Uterus (tissue), 2 donors: ENCODE data around the gene SV2B.

Source experiments
- POLR2A ChIP-seq, 2 donors: fragments of 450-650 bp; IDR thresholded peaks; one replicate each; pipeline ENCODE4 v1.6.1; 2016; ENCODE audit warnings: antibody characterized with exemption in 2 of 2, mild to moderate bottlenecking in 1 of 2, moderate library complexity in 1 of 2
- TF ChIP-seq, protein P1 (sequence below), 4 experiments: fragments of 200-600 bp in 2 of 4; fragments of 450-650 bp in 2 of 4; sonication (generic) in 2 of 4; IDR thresholded peaks; one replicate each; pipeline ENCODE4 v1.5.1; 2016 to 2019; ENCODE audit warnings: antibody characterized with exemption in 4 of 4, mild to moderate bottlenecking in 2 of 4, moderate library complexity in 1 of 4

DNA sequence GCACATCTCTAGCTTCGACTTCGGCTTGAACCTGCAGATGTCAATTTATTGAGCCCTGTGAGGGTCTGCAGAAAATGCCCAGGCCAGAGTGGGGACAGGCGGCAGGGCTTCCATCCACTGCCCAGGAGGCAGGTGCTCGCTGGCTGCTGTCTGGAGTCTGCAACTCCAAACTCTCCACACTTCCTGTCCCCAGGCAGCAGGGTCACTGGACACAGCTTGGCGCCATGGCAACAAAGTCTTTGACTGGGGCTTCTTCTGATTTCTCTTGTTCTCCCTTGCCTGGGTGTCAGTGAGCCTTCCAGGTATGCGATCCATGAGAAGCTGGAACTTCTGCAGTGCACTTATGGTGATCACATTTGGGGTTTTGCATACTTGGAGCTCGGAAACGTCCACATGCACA is 33.5 kb downstream of the SV2B start:
- TF ChIP-seq, protein P1, sequence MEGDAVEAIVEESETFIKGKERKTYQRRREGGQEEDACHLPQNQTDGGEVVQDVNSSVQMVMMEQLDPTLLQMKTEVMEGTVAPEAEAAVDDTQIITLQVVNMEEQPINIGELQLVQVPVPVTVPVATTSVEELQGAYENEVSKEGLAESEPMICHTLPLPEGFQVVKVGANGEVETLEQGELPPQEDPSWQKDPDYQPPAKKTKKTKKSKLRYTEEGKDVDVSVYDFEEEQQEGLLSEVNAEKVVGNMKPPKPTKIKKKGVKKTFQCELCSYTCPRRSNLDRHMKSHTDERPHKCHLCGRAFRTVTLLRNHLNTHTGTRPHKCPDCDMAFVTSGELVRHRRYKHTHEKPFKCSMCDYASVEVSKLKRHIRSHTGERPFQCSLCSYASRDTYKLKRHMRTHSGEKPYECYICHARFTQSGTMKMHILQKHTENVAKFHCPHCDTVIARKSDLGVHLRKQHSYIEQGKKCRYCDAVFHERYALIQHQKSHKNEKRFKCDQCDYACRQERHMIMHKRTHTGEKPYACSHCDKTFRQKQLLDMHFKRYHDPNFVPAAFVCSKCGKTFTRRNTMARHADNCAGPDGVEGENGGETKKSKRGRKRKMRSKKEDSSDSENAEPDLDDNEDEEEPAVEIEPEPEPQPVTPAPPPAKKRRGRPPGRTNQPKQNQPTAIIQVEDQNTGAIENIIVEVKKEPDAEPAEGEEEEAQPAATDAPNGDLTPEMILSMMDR (IDR thresholded peaks at IDR 0.05), result no peak
- TF ChIP-seq POLR2A (IDR thresholded peaks at IDR 0.05), result no peak
